ENCODE data around the gene MAP2K5. TPM values are rescaled to one million over a fixed set of nuclear protein-coding genes. Genes with fewer than 3 reads are reported as not detected.

The MAP2K5 gene
- total and polyA plus RNA-seq, 2 experiments from 2014 or later, result 6.8 to 13.6 TPM

DNA sequence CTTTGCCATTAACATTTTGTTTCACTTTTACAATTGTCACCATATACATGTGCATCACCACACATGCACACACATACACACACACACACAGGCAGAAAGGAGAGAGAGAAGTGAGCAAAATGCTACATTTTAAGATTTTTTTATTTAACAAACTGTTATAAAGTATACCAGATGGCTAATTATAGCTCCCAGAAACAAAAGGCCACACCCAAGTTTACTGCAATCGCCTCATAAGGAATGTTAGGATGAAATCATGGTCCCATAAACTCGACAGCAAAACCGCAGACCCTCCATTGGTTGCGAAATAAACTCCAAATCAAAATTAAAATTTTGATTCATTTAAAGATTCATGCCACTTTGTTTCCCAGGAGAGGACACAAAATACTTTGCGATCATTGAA, 37.7 kb upstream of the MAP2K5 start:
- no peaks in the 10 kb centered on the region for H3K4me1 ChIP-seq (ENCODE audit: low read depth)
- peaks cover 32% of the 10 kb centered on the region for H3K27me3 ChIP-seq
- TF ChIP-seq, protein P1, sequence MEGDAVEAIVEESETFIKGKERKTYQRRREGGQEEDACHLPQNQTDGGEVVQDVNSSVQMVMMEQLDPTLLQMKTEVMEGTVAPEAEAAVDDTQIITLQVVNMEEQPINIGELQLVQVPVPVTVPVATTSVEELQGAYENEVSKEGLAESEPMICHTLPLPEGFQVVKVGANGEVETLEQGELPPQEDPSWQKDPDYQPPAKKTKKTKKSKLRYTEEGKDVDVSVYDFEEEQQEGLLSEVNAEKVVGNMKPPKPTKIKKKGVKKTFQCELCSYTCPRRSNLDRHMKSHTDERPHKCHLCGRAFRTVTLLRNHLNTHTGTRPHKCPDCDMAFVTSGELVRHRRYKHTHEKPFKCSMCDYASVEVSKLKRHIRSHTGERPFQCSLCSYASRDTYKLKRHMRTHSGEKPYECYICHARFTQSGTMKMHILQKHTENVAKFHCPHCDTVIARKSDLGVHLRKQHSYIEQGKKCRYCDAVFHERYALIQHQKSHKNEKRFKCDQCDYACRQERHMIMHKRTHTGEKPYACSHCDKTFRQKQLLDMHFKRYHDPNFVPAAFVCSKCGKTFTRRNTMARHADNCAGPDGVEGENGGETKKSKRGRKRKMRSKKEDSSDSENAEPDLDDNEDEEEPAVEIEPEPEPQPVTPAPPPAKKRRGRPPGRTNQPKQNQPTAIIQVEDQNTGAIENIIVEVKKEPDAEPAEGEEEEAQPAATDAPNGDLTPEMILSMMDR (IDR thresholded peaks at IDR 0.05; ENCODE audit: low read depth, low read length), result no peak
- H3K9me3 ChIP-seq (ENCODE audit: low read depth), result no peaks in the 10 kb centered on the region
- no peak for DNase-seq (ENCODE audit: low read depth in 1 of 2, low spot score in 1 of 2)
- no peak overlapping the region for H3K4me3 ChIP-seq
- H3K27ac ChIP-seq, result no peak overlapping the region
- no peaks in the 10 kb centered on the region for H3K36me3 ChIP-seq

DNA sequence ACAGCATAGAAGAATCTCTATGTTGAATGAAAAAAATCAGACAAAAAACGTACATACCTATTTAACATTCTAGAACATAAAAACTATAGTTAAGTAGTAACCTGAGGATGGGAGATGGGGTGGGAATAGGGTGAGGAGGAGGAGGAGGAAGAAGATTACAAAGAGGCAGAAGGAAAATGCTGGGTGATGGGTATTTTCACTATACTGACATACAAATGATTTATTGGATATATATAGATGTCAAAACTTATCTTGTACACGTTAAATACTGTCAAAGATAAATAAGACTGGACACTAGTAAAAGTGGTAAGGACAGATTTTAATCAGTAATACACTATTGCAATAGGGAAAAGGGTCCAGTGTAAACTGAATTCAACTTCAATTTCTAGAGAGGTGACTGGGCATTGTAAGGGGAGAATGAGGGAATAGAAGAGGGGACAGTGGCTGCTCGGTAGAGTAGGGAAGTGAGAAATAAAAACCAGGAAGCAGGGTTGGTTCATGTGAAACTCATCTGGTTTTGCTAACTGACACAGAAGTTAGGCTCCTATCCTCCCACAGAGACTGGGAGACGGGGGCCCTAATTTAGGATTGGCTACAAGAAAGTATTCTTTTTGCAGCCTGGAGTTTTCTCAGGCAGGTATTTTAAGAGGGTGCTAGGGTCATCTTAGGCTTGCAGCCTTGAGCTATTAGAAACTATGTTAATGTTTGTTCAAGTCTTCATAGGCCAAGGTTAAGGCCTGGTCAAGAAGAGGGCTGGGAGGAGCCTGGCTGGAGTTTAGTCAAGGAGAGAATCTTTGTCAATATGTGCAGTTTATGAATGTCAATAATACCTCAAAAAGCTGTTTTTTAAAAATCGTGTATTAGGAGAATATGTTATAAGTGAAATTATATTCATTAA, 36.6 kb upstream of the MAP2K5 start:
- TF ChIP-seq, protein P1 (IDR thresholded peaks at IDR 0.05; ENCODE audit: low read depth, low read length), result no peak

DNA sequence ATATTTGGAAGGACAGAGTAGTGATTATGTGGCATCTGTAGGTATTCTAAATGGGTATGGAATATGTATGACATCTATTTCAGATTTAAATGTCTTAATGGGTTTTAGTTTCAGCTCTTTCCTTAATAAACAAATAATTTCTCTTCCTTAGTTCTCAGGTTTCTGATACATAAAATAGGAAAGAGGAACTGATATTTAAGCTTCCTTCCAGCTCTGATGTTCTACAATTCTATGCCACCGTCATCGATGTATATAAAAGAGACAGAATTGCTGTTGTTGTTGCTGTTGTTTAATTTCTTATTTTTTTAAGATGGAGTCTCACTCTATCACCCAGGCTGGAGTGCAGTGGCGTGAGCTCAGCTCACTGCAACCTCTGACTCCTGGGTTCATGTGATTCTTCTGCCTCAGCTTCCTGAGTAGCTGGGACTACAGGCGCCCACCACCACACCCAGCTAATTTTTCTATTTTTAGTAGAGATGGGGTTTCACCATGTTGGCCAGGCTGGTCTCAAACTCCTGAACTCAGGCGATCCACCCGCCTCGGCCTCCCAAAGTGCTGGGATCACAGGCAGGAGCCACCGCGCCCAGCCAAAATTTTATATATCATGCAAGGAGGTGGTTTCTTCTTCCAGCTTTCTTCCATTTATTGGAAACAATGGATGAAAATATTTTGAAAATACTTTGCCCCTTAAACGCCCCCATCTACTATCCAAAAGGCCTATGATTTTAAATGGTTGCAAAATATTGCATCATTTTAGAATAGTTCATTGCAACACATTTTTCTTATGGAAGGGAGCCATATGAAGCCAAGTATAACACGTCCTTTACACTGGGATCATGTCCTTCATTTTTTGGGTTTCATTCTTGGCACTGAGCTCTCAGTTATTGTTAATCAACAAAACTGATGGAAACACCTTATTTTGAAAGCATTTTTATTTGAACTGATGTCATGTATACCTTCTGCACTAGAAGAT, 35.4 kb upstream of the MAP2K5 start:
- Histone ChIP-seq H3K27ac (no peak overlapping the region), H3K9me3 (ENCODE audit: low read depth) (no peaks in the 10 kb centered on the region), H3K4me1 (ENCODE audit: low read depth) (no peaks in the 10 kb centered on the region), H3K27me3 (peaks cover 17% of the 10 kb centered on the region), H3K4me3 (no peak overlapping the region), H3K36me3 (no peaks in the 10 kb centered on the region)
- DNase-seq (ENCODE audit: low read depth in 1 of 2, low spot score in 1 of 2), result peak in 1 of 2 donors; percentile 81
- TF ChIP-seq, protein P1 (IDR thresholded peaks at IDR 0.05; ENCODE audit: low read depth, low read length), result no peak

More for the DNA sequence above, 36.6 kb upstream of the MAP2K5 start:
- no peak for DNase-seq (ENCODE audit: low read depth in 1 of 2, low spot score in 1 of 2)
- no peaks in the 10 kb centered on the region for H3K9me3 ChIP-seq (ENCODE audit: low read depth)
- H3K27me3 ChIP-seq, result peaks cover 27% of the 10 kb centered on the region
- no peaks in the 10 kb centered on the region for H3K4me1 ChIP-seq (ENCODE audit: low read depth)
- no peak overlapping the region for H3K4me3 ChIP-seq
- no peak overlapping the region for H3K27ac ChIP-seq
- no peaks in the 10 kb centered on the region for H3K36me3 ChIP-seq

DNA sequence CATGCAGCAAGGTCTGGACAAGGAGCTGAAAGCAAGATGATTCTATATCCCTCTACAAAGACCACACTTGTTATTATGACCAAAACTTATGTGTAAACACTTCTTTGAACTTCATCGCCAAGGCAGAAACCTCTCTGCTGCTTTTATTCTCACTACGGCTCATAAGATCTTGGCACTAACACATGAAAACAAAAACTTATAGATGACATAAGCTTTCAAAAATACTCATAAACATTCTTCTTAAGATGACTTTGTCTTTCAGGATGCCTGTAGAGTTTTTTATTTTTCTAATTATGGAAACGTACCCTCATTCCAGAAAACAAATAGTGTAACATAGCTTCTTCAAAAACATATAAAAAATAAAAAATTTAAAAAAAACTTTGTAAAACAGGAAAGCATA, 34.1 kb upstream of the MAP2K5 start:
- no peak overlapping the region for H3K4me3 ChIP-seq
- H3K27me3 ChIP-seq, result peaks cover 5% of the 10 kb centered on the region
- H3K36me3 ChIP-seq, result no peaks in the 10 kb centered on the region
- no peak overlapping the region for H3K27ac ChIP-seq
- TF ChIP-seq, protein P1 (IDR thresholded peaks at IDR 0.05; ENCODE audit: low read depth, low read length), result no peak
- DNase-seq (ENCODE audit: low read depth in 1 of 2, low spot score in 1 of 2), result no peak
- H3K4me1 ChIP-seq (ENCODE audit: low read depth), result no peaks in the 10 kb centered on the region
- H3K9me3 ChIP-seq (ENCODE audit: low read depth), result no peaks in the 10 kb centered on the region

DNA sequence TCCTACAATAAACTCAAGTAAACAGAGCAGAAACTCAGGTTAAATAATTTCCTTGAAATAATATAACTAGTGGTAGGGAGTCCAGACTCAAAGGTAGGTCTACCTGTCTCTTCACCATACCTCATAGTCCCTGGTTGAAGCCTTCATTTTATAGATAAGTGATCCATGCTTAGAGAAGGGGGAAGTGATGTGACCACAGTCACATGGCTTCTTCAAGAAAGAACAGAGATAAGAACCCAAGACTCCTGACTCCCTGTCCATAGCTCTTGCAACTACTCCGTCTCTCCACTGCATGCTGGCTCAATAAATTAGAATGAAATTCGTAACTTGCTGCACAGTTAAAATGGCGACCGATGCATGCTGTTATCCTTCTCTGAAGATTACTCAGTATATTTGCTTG, 32.6 kb upstream of the MAP2K5 start:
- Histone ChIP-seq H3K4me1 (ENCODE audit: low read depth) (no peaks in the 10 kb centered on the region), H3K27me3 (no peaks in the 10 kb centered on the region), H3K36me3 (no peaks in the 10 kb centered on the region), H3K27ac (no peak overlapping the region), H3K4me3 (no peak overlapping the region), H3K9me3 (ENCODE audit: low read depth) (no peaks in the 10 kb centered on the region)
- TF ChIP-seq, protein P1 (IDR thresholded peaks at IDR 0.05; ENCODE audit: low read depth, low read length), result no peak
- no peak for DNase-seq (ENCODE audit: low read depth in 1 of 2, low spot score in 1 of 2)

All from cardiac muscle cell (in vitro differentiated cells and primary cell).